ENCODE data around the gene ANTKMT.

Gene ANTKMT

DNA sequence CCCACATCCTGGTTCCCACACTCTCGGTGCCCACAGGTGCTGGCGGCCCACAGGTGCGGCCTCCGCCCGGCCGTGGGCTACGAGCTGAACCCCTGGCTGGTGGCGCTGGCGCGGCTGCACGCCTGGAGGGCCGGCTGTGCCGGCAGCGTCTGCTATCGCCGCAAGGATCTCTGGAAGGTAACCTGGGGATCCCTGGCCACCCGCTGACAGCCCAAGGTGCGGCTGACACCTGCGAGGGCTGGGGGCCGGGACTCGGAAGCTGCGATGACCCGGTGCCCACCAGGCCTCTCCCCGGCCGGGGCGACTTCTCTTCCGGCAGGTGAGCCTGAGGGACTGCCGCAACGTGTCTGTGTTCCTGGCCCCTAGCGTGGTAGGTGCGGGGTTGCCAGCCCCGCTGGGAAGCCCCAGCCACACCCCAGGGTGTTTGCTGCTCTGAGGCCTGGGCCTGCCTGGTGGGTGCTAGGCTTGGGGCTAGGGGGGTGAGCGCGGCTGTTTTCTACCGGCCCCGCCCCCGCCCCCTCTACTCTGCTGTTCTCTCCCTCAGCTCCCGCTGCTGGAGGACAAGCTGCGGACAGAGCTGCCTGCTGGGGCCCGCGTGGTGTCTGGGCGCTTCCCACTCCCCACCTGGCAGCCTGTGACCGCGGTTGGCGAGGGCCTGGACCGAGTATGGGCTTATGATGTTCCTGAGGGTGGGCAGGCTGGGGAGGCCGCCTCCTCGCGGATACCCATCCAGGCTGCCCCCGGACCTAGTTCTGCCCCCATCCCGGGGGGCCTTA is 1.0 kb downstream of the ANTKMT start:
- Mint-ChIP-seq H3K27ac (peak overlapping the region; percentile 81), H3K4me1 (peaks cover 13% of the 10 kb centered on the region), H3K36me3 (no peaks in the 10 kb centered on the region), H3K27me3 (no peaks in the 10 kb centered on the region), H3K4me3 (peak overlapping the region; percentile 82), H3K9me3 (no peaks in the 10 kb centered on the region)
- DNase-seq (ENCODE audit: low spot score in 2 of 2) (no peak), ATAC-seq (ENCODE audit: low read depth) (no peak)

DNA sequence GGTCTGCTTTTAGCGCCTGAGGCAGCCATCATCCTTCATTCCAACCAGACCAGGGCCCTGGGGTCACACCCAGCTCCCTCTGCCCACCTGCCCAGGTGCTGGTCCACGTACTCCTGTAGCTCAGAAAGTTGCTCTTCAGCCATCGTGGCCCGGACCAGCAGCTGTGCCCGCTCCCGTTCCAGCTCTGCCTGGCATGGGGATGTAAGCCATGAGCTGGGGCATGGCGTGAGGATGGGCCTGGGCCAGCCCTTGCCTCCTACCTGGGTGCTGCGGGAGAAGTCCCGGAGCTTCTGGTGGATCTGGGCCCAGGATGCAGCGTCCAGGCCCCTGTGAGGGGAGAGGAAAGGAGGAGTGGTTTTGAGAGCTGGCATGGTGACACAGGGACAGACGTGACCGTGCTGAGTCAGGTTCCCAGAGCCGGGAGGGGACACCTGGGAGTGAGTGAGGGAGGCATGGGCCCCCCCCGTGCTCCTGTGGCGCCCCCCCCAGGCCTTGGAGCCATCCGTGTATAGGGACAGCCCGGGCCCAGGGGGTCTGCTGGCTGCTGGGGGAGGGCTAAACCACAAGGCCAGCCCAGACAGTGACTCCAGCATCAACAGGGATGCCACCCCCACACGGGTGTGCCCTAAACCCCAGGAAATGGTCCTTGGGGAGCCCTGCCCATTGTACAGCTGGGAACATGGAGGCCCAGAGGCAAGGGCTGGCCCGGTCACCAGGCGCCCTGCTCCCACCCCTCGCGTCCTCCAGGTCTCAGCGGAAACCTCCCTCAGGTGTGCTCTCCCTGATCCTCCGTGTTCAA is 2.1 kb downstream of the ANTKMT start:
- H3K4me1 Mint-ChIP-seq, result peaks cover 13% of the 10 kb centered on the region
- H3K9me3 Mint-ChIP-seq, result no peaks in the 10 kb centered on the region
- H3K36me3 Mint-ChIP-seq, result no peaks in the 10 kb centered on the region
- H3K4me3 Mint-ChIP-seq, result peak overlapping the region; percentile 82
- no peak overlapping the region for H3K27ac Mint-ChIP-seq
- ATAC-seq (ENCODE audit: low read depth) (no peak), DNase-seq (ENCODE audit: low spot score in 2 of 2) (no peak)
- no peaks in the 10 kb centered on the region for H3K27me3 Mint-ChIP-seq

GRCh38 chr16:723695-724094 is 2.7 kb downstream of the ANTKMT start:
- peaks cover 13% of the 10 kb centered on the region for H3K4me1 Mint-ChIP-seq
- no peak overlapping the region for H3K4me3 Mint-ChIP-seq
- no peaks in the 10 kb centered on the region for H3K9me3 Mint-ChIP-seq
- ATAC-seq (ENCODE audit: low read depth), result no peak
- no peak for DNase-seq (ENCODE audit: low spot score in 2 of 2)
- no peaks in the 10 kb centered on the region for H3K27me3 Mint-ChIP-seq
- H3K36me3 Mint-ChIP-seq, result no peaks in the 10 kb centered on the region
- H3K27ac Mint-ChIP-seq, result no peak overlapping the region

DNA sequence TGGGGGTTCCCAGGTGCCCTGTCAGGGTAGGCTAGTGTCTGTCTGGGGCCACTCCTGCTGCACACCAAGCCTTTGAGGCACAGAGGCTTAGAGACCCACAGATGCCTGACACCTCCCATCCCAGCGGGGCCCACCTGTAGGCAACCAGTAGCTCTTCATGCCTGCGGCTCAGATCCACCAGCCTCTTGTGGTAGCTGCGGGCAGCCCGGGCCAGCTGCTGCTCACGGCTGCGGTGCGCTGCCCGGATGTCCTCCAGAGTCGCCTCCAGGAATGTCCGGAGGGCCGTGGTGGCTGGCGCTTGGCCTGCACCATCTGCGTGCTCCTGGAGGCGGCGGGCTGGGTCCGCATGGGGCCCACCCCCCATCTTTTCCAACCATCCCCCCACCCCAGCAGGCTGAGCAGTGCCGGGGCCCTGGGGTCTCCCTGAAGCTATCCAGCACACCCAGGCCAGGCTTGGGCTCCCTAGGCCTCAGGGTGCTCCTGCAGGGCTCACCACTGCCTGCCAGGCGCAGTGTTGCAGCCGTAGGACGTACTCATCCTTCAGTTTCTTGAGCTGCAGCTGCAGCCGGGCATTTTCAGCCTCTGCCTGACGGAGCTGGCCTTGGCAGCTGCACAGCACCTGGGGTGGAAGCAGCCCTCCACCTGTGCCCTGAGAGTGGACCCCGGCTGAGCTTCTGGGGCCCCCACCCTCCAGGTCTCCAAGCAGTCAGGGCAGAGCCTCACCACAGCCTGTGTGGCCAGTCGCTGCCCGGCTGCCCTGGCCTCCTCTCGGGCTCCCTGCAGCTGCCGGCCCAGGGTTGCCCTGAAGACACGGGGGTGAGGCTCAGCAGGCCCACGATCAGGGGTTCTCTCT is 3.5 kb downstream of the ANTKMT start:
- peaks cover 8% of the 10 kb centered on the region for H3K4me1 Mint-ChIP-seq
- no peaks in the 10 kb centered on the region for H3K36me3 Mint-ChIP-seq

DNA sequence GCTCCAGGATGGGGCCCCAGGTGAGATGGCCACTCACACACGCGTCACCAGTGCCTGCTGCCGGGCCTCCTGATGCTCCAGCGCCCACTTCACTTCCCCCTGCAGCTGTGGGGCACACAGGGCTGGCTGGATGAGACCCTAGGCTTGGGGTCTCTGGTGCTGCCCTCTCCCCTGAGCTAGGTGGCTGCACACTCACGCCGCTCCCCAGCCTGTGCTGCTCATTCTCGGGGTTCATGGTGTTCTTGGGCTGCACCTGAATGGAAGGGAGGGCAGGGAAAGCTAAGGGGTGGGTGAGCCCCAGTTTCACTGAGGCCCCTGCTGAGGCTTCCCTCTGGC is 4.1 kb downstream of the ANTKMT start:
- H3K27me3 Mint-ChIP-seq, result no peaks in the 10 kb centered on the region
- no peaks in the 10 kb centered on the region for H3K9me3 Mint-ChIP-seq
- ATAC-seq (ENCODE audit: low read depth), result no peak
- no peak for DNase-seq (ENCODE audit: low spot score in 2 of 2)
- no peak overlapping the region for H3K4me3 Mint-ChIP-seq
- peaks cover 8% of the 10 kb centered on the region for H3K4me1 Mint-ChIP-seq
- H3K27ac Mint-ChIP-seq, result no peak overlapping the region
- no peaks in the 10 kb centered on the region for H3K36me3 Mint-ChIP-seq

More for the DNA sequence above, 3.5 kb downstream of the ANTKMT start:
- ATAC-seq (ENCODE audit: low read depth), result no peak
- Mint-ChIP-seq H3K9me3 (no peaks in the 10 kb centered on the region), H3K4me3 (no peak overlapping the region), H3K27ac (no peak overlapping the region), H3K27me3 (no peaks in the 10 kb centered on the region)
- no peak for DNase-seq (ENCODE audit: low spot score in 2 of 2)

- Mint-ChIP-seq H3K4me1 (peaks cover 4% of the 10 kb centered on the region), H3K4me3 (no peak overlapping the region), H3K9me3 (no peaks in the 10 kb centered on the region), H3K27ac (peak overlapping the region; percentile 69), H3K36me3 (no peaks in the 10 kb centered on the region), H3K27me3 (no peaks in the 10 kb centered on the region)
- no peak for DNase-seq (ENCODE audit: low spot score in 2 of 2)
- ATAC-seq (ENCODE audit: low read depth), result no peak
These were observed 4.7 kb downstream of the ANTKMT start for GRCh38 chr16:725463-726187.

GRCh38 chr16:726188-726437 is 5.2 kb downstream of the ANTKMT start:
- Mint-ChIP-seq H3K9me3 (no peaks in the 10 kb centered on the region), H3K27me3 (no peaks in the 10 kb centered on the region), H3K4me1 (peaks cover 4% of the 10 kb centered on the region), H3K4me3 (peak overlapping the region; percentile 81), H3K27ac (peak overlapping the region; percentile 69), H3K36me3 (no peaks in the 10 kb centered on the region)
- DNase-seq (ENCODE audit: low spot score in 2 of 2) (no peak), ATAC-seq (ENCODE audit: low read depth) (no peak)

DNA sequence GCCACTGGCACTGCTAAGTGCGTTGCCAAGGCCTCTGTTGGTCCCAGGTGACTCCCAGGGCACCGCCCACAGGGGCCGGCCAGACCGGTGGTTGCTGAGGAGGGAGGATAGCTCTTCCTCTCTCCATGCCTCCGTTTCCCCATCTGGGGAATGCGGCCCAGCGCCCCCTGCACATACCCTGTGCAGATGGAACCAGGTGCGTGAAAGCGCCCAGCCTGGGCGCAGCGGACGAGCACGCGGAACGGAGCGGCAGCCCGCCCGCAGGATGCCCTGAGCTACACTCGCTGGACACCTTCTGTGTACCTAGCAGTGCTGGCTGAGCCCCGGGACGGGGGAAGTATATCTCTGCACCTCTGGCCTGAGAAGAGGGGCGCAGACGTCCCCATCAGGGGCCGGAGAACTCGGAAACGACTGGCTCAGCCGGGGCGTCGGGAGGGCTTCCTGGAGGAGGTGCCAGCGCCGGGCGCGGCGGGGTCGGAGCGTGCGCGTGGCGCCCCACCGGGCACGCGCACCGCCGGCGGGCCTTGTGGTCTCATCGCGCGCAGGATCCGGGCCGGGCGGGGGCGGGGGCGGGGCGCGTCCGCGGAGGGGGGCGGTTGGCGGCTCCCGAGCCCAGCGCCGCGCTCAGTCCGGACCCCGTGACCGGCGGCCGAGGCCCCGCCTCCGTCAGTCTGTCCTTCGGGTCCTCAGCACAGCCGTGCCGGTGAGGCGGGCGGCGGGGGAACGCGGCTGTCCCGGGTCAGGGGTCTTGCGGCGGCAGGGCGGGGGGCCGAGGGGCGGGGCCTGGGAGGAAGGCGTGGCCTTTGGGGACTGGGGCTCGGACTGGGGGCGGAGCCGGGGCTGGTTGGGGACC is 5.7 kb downstream of the ANTKMT start, which contains the start of the genes CCDC78 and HAGHL:
CCDC78 (minus strand) TSS at position 6 of the 853 bp plus-strand sequence. CDS start 76 bp downstream, outside the sequence.
HAGHL (plus strand) TSS at position 669 of the 853 bp plus-strand sequence. CDS start 404 bp downstream, outside the sequence.
- DNase-seq (ENCODE audit: low spot score in 2 of 2) (peak; percentile 67 to 78), ATAC-seq (ENCODE audit: low read depth) (peak; percentile 36)
- no peaks in the 10 kb centered on the region for H3K9me3 Mint-ChIP-seq
- no peaks in the 10 kb centered on the region for H3K27me3 Mint-ChIP-seq
- peak within 1 kb of the TSS; percentile 81 for H3K4me3 Mint-ChIP-seq
- no peaks in the 10 kb centered on the region for H3K36me3 Mint-ChIP-seq
- peak within 1 kb of the TSS; percentile 69 for H3K27ac Mint-ChIP-seq
- H3K4me1 Mint-ChIP-seq, result peaks cover 4% of the 10 kb centered on the region

- DNase-seq (ENCODE audit: low spot score in 2 of 2), result peak in 1 of 2 donors; percentile 46
- no peaks in the 10 kb centered on the region for H3K36me3 Mint-ChIP-seq
- peak; percentile 31 for ATAC-seq (ENCODE audit: low read depth)
These were observed 6.5 kb downstream of the ANTKMT start for GRCh38 chr16:727291-727977.

DNA sequence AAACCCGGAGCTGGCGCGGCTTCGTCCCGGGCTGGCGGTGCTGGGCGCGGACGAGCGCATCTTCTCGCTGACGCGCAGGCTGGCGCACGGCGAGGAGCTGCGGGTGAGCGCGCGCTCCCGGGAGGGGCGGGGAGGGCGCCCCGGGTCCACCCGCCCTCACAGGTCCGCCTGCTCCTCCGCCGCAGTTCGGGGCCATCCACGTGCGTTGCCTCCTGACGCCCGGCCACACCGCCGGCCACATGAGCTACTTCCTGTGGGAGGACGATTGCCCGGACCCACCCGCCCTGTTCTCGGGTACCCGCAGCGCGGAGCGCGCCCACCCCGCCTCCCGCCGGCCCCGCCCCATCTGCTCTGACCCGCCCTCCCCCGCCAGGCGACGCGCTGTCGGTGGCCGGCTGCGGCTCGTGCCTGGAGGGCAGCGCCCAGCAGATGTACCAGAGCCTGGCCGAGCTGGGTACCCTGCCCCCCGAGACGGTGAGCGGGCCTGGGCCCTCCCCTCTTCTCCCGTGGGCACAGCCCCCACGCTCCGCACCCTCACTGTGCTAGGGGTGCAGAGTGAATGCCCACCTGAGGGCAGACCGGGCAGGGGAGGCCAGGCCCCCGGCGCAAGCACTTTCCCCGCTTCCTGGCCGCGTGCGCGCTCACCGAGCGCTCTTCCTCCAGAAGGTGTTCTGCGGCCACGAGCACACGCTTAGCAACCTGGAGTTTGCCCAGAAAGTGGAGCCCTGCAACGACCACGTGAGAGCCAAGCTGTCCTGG is 7.4 kb downstream of the ANTKMT start:
- no peaks in the 10 kb centered on the region for H3K4me1 Mint-ChIP-seq
- peak; percentile 74 for ATAC-seq (ENCODE audit: low read depth)
- no peaks in the 10 kb centered on the region for H3K36me3 Mint-ChIP-seq
- no peaks in the 10 kb centered on the region for H3K9me3 Mint-ChIP-seq
- DNase-seq (ENCODE audit: low spot score in 2 of 2), result peak; percentile 75 to 81
- no peaks in the 10 kb centered on the region for H3K27me3 Mint-ChIP-seq
- H3K27ac Mint-ChIP-seq, result no peak overlapping the region
- H3K4me3 Mint-ChIP-seq, result peak overlapping the region; percentile 74

More at GRCh38 chr16:727291-727977, 6.5 kb downstream of the ANTKMT start:
- Mint-ChIP-seq H3K4me1 (peaks cover 3% of the 10 kb centered on the region), H3K27ac (no peak overlapping the region), H3K9me3 (no peaks in the 10 kb centered on the region), H3K27me3 (no peaks in the 10 kb centered on the region), H3K4me3 (peak overlapping the region; percentile 69)

DNA sequence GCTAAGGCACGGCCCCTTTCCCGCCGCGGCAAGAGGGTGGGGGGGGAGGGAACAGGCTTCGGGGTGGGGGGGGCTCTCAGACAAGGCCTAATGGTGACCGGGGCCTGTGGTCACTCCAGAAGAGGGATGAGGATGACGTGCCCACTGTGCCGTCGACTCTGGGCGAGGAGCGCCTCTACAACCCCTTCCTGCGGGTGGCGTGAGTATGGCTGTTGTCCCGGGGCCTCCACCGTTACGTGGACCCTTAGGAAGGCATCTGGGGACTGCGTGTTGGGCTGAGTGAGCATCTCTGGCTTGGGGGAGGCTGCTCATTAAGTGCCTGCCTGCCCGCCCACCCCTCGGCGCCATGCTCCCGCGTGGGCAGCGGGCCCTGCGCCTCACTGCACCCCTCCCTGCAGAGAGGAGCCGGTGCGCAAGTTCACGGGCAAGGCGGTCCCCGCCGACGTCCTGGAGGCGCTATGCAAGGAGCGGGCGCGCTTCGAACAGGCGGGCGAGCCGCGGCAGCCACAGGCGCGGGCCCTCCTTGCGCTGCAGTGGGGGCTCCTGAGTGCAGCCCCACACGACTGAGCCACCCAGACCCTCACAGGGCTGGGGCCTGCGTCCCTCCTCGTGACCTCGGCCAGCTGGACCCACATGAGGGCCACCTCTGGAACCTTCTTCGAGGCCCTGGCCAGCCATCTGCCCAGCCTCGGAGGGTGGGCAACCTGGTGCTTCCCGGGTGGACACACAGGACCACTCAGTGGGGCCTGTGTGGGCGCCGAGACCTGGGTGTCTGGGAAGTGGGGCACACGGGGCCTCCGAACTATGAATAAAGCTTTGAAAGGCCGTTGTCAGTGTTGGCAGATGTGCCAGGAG is 8.2 kb downstream of the ANTKMT start:
- Mint-ChIP-seq H3K4me1 (no peaks in the 10 kb centered on the region), H3K9me3 (no peaks in the 10 kb centered on the region), H3K36me3 (no peaks in the 10 kb centered on the region), H3K27me3 (no peaks in the 10 kb centered on the region), H3K27ac (no peak overlapping the region), H3K4me3 (peak overlapping the region; percentile 74)
- DNase-seq (ENCODE audit: low spot score in 2 of 2) (peak in 1 of 2 donors; percentile 16), ATAC-seq (ENCODE audit: low read depth) (no peak)

Measured in memory B cell (primary cell).